ENCODE results near the gene MYH3.

DNA sequence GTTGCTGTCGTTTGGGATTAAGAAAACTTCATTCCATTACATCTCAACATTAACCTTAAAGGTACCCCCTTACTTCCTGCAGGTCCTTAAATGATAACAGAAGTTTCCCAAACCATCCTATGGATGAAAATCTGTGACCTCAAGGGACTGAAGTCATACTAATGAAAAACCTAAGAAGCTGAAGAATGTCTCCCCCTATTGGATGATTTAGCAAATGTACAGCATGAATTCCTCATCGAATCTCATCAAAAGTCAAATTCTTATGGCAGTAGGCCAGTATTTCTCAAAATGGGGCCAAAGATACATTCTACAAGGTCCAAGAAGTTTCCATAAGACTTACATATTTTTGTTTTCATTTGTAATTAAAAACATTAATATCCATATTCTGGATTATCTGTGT, 26.7 kb upstream of the MYH3 start:
- TF ChIP-seq, protein P1, sequence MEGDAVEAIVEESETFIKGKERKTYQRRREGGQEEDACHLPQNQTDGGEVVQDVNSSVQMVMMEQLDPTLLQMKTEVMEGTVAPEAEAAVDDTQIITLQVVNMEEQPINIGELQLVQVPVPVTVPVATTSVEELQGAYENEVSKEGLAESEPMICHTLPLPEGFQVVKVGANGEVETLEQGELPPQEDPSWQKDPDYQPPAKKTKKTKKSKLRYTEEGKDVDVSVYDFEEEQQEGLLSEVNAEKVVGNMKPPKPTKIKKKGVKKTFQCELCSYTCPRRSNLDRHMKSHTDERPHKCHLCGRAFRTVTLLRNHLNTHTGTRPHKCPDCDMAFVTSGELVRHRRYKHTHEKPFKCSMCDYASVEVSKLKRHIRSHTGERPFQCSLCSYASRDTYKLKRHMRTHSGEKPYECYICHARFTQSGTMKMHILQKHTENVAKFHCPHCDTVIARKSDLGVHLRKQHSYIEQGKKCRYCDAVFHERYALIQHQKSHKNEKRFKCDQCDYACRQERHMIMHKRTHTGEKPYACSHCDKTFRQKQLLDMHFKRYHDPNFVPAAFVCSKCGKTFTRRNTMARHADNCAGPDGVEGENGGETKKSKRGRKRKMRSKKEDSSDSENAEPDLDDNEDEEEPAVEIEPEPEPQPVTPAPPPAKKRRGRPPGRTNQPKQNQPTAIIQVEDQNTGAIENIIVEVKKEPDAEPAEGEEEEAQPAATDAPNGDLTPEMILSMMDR (IDR thresholded peaks at IDR 0.05; ENCODE audit: low read length): peak; percentile 64
- no peak for TF ChIP-seq EZH2 (IDR thresholded peaks at IDR 0.05; ENCODE audit: borderline replicate concordance, low read length)

All from OCI-LY1 (cell line).